Endodermal cell (in vitro differentiated cells): ENCODE data around the gene PHKA2. TPM values are rescaled to one million over a fixed set of nuclear protein-coding genes. Genes with fewer than 3 reads are reported as not detected.

Experiments
- DNase-seq: peaks from one replicate; pipeline ENCODE4 v3.0.0-alpha.2; 2017
- H3K27ac ChIP-seq: 2 replicates; pipeline ENCODE4 v1.5.1; 2013; ENCODE audit warnings: mild to moderate bottlenecking, low read depth, low read length, moderate library complexity
- H3K27me3 ChIP-seq: 2 replicates; pipeline ENCODE4 v1.6.1; 2013; ENCODE audit warnings: mild to moderate bottlenecking, low read length, moderate library complexity; ENCODE audit not compliant: insufficient read depth, control insufficient read depth, poor library complexity, severe bottlenecking
- H3K36me3 ChIP-seq: 2 replicates; pipeline ENCODE4 v1.7.0; 2013; ENCODE audit warnings: mild to moderate bottlenecking, low read length, moderate library complexity; ENCODE audit not compliant: control insufficient read depth, insufficient read depth
- H3K4me1 ChIP-seq: one replicate; pipeline ENCODE4 v1.7.0; 2013; ENCODE audit warnings: low read length; ENCODE audit not compliant: control insufficient read depth, insufficient read depth
- H3K4me3 ChIP-seq: 2 replicates; pipeline ENCODE4 v1.5.1; 2013; ENCODE audit warnings: mild to moderate bottlenecking, low read length, moderate library complexity
- H3K9ac ChIP-seq: 2 replicates; pipeline ENCODE4 v1.6.1; 2013; ENCODE audit warnings: mild to moderate bottlenecking, low read length, moderate library complexity; ENCODE audit not compliant: poor library complexity, severe bottlenecking; ENCODE audit errors: extremely low read depth
- H3K9me3 ChIP-seq: 2 replicates; pipeline ENCODE4 v1.6.1; 2013; ENCODE audit warnings: mild to moderate bottlenecking, low read length, moderate library complexity; ENCODE audit not compliant: control insufficient read depth
- H3K27ac Mint-ChIP-seq: 2 replicates; pipeline ENCODE4 v1.8.0; 2020; ENCODE audit warnings: mixed read lengths
- H3K27me3 Mint-ChIP-seq: 2 replicates; pipeline ENCODE4 v1.8.0; 2021; ENCODE audit warnings: mild to moderate bottlenecking, mixed read lengths; ENCODE audit not compliant: insufficient read depth
- H3K36me3 Mint-ChIP-seq: 2 replicates; pipeline ENCODE4 v1.8.0; 2020; ENCODE audit warnings: low read depth, mixed read lengths
- H3K4me1 Mint-ChIP-seq: 2 replicates; pipeline ENCODE4 v1.8.0; 2020; ENCODE audit warnings: mixed read lengths
- H3K4me3 Mint-ChIP-seq: 2 replicates; pipeline ENCODE4 v1.8.0; 2020; ENCODE audit warnings: mild to moderate bottlenecking, moderate library complexity, mixed read lengths
- H3K9me3 Mint-ChIP-seq: 2 replicates; pipeline ENCODE4 v1.8.0; 2020; ENCODE audit warnings: mild to moderate bottlenecking, mixed read lengths
- WGBS, 2 experiments: methylation state at CpG; one replicate each; pipeline versions ENCODE4 v1.1.5 to v1.1.7; 2013; ENCODE audit warnings: missing lambda C conversion rate in 2 of 2, mixed read lengths in 1 of 2; ENCODE audit not compliant: insufficient coverage in 1 of 2, insufficient read length in 1 of 2; 5-methylcytosine and 5-hydroxymethylcytosine counted together
- total RNA-seq, 2 donors: library from RNA; stranded (reverse); fragmentation: NEBNext Ultra II Directional in 1 of 2; extraction: Animal tissue kit (Norgen Biotek cat#: 25700) in 1 of 2; gene quantifications; 2 replicates in 1 of 2; 3 replicates in 1 of 2; pipeline ENCODE4 v1.2.1, GENCODE V29; 2021
- TF ChIP-seq, protein P1 (sequence below): fragments of 200-600 bp; sonication (generic); conservative IDR thresholded peaks from 2 replicates; pipeline ENCODE4 v1.5.0; 2021; ENCODE audit warnings: antibody characterized with exemption, mild to moderate bottlenecking

Gene PHKA2
- total RNA-seq, 2 donors from 2014 or later = 32.5 to 33.0 TPM

DNA sequence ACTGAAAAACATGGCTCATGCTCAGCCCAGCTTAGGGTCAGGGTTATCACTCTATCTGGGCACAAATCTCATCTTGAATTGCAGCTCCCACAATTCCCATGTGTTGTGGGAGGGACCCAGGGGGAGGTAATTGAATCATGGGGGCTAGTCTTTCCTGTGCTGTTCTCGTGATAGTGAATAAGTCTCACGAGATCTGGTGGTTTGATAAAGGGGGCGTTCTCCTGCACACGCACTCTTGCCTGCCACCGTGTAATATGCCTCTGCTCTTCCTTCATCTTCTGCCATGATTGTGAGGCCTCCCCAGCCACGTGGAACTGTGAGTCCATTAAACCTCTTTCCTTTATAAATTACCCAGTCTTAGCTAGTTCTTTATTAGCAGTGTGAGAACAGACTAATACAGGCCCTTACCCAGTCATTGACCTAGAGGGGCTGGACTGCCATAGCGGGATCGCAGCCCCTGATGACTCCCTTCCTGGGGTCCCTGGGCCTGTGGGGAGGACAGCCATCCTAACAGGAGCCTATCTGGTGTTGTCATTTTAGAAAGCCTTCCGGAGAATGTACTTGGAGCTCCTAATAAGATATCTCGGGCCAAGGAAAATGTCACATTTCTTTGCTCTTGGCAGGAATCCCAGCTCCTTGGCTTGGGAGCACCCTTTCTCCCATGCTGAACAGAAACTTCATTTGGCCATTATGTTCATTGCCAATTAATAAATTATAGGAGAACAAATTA, 112.6 kb downstream of the PHKA2 start:
- Mint-ChIP-seq H3K9me3 (peaks cover 66% of the 10 kb centered on the region), H3K36me3 (no peaks in the 10 kb centered on the region), H3K27me3 (no peaks in the 10 kb centered on the region), H3K4me1 (no peaks in the 10 kb centered on the region), H3K4me3 (no peak overlapping the region), H3K27ac (no peak overlapping the region)
- Histone ChIP-seq H3K36me3 (no peaks in the 10 kb centered on the region), H3K4me3 (no peak overlapping the region), H3K9me3 (peaks cover 16% of the 10 kb centered on the region), H3K27me3 (no peaks in the 10 kb centered on the region), H3K27ac (no peak overlapping the region), H3K9ac (no peak overlapping the region), H3K4me1 (no peaks in the 10 kb centered on the region)
- DNase-seq = no peak
- 92% methylated on average over 9 of the region's 10 CpGs; no CpG with 5 or more reads in 1 of the 2 experiments for WGBS, 2 experiments
- TF ChIP-seq, protein P1, sequence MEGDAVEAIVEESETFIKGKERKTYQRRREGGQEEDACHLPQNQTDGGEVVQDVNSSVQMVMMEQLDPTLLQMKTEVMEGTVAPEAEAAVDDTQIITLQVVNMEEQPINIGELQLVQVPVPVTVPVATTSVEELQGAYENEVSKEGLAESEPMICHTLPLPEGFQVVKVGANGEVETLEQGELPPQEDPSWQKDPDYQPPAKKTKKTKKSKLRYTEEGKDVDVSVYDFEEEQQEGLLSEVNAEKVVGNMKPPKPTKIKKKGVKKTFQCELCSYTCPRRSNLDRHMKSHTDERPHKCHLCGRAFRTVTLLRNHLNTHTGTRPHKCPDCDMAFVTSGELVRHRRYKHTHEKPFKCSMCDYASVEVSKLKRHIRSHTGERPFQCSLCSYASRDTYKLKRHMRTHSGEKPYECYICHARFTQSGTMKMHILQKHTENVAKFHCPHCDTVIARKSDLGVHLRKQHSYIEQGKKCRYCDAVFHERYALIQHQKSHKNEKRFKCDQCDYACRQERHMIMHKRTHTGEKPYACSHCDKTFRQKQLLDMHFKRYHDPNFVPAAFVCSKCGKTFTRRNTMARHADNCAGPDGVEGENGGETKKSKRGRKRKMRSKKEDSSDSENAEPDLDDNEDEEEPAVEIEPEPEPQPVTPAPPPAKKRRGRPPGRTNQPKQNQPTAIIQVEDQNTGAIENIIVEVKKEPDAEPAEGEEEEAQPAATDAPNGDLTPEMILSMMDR = no peak

DNA sequence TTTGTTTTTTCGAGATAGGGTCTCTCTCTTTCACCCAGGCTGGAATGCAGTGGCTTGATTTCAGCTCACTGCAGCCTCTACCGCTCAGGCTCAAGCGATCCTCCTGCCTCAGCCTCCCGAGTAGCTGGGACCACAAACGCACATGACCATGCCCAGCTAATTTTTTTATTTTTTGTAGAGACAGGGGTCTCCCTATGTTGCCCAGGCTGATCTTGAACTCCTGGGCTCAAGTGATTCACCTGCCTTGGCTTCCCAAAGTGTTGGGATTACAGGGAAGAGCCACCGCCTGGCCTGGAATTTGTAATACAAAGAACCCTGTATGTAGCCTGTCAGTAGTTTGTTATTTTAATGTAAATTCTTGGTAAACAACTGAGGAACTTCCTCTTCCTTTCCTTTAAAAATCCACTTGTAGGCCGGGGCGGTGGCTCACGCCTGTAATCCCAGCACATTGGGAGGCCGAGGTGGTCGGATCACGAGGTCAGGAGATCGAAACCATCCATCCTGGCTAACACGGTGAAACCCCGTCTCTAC, 119.5 kb downstream of the PHKA2 start:
- DNase-seq = no peak
- H3K36me3 Mint-ChIP-seq = peaks cover 3% of the 10 kb centered on the region
- no peak overlapping the region for H3K4me3 ChIP-seq
- no peak overlapping the region for H3K27ac Mint-ChIP-seq
- H3K9me3 ChIP-seq = peaks cover 35% of the 10 kb centered on the region
- WGBS, 2 experiments = 94% methylated on average over 6 to 14 of the region's 15 CpGs
- H3K27me3 ChIP-seq = no peaks in the 10 kb centered on the region
- H3K9me3 Mint-ChIP-seq = peaks cover 80% of the 10 kb centered on the region
- no peaks in the 10 kb centered on the region for H3K4me1 Mint-ChIP-seq
- no peak overlapping the region for H3K4me3 Mint-ChIP-seq
- no peak overlapping the region for H3K27ac ChIP-seq
- no peak overlapping the region for H3K9ac ChIP-seq
- H3K4me1 ChIP-seq = no peaks in the 10 kb centered on the region
- H3K27me3 Mint-ChIP-seq = no peaks in the 10 kb centered on the region
- no peaks in the 10 kb centered on the region for H3K36me3 ChIP-seq
- TF ChIP-seq, protein P1 = no peak

DNA sequence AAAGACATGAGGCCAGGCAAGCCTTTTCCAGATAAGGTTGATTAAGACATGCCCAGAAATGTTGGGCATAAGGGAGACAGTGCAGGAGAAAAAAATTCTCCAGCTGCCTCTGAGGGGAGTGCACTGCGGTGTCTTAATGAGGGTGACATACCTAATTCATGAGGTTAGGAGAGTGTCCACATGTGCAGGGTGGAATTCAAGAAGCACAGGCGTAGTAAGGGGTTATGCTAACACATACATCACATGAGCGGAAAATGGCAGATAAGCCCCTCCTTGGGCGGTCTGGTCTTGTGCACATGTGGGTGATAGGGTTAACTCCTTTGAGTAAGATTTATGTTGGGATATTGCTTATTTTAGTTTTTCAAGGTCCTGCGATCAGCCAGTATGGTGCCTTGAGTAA, 122.4 kb downstream of the PHKA2 start:
- Mint-ChIP-seq H3K4me3 (no peak overlapping the region), H3K27me3 (no peaks in the 10 kb centered on the region), H3K36me3 (peaks cover 3% of the 10 kb centered on the region), H3K9me3 (peaks cover 75% of the 10 kb centered on the region), H3K27ac (no peak overlapping the region), H3K4me1 (no peaks in the 10 kb centered on the region)
- Histone ChIP-seq H3K27me3 (no peaks in the 10 kb centered on the region), H3K4me3 (no peak overlapping the region), H3K36me3 (no peaks in the 10 kb centered on the region), H3K9me3 (peaks cover 27% of the 10 kb centered on the region), H3K4me1 (no peaks in the 10 kb centered on the region), H3K27ac (no peak overlapping the region), H3K9ac (no peak overlapping the region)
- TF ChIP-seq, protein P1 = no peak
- no peak for DNase-seq
- 95 to 100% methylated on average over 1 to 5 of the region's 5 CpGs for WGBS, 2 experiments
